GM20431 (cell line): ENCODE data around the gene DNER.
"Not testable (repeated sequence)": the region's sequence is repeated elsewhere in the genome, so short reads cannot be mapped to it uniquely, and the experiment has no call there.

Source experiments
- in situ Hi-C: fragments of 300-500 bp; cut with MseI, MboI; formaldehyde crosslinking; loops from one replicate; pipeline ENCODE4 v1.15.0; 2020; ENCODE audit warnings: low sequenced_read_pairs; ENCODE audit not compliant: unreplicated experiment

The DNER gene

DNA sequence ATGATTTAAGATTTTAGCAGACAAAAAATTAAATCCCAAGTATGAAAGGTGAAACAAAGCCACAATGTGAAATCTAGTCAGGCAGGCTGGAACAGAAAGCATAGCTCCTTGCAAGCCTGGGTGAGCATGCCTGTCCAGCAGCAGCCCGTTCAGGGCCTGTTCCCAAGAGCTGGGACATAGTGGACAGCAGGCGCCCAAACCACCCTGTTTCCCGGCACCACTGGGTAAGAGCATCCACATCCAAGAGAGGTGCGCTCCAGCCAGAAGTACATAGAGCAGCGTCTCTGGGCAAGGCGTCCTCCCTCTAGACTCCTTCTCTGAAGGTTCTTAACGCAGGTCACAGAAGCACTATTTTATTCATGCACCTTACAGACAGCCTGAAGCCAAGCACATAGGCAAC lies 80.8 kb downstream of the DNER start:
- in situ Hi-C loops: no loop called here

DNA sequence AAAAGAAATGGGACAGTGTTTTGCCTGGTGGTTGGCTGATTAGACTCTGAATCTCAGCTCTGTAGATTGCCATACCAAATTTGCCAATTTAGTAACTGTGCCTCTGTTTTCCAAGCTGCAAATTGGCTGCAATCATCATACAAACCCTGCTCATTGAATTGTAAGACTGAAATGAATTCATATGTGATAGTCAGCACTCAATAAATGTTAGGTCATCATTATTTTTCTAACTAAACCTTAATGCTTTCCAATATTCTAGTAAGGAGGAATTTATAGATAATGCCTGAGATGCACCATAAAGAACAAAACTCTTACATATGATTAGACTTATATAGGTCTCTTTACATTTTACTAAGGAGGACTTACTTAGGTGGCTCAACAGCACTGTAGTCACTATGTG lies 85.3 kb downstream of the DNER start:
- in situ Hi-C loops: no loop called here

DNA sequence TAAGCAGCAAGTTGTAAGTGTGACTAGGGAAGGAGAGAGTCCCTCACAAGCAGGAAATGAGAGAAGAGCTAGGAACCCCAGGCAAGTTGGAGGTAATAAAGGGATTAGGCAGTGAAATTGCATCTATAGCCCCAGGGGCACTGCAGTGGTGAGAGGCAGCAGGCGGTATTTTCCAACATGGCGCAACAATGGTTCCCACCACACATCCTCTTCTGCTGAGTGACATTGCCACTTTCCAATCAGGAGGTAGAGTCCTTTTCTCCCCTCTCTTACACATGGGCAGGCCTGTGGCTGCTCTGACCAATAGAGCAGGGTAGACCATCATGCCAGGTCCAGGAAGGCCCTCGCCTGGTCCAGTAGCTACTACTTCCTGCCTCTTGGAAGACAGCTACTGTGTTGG lies 86.6 kb downstream of the DNER start:
- in situ Hi-C loops: no loop called here

DNA sequence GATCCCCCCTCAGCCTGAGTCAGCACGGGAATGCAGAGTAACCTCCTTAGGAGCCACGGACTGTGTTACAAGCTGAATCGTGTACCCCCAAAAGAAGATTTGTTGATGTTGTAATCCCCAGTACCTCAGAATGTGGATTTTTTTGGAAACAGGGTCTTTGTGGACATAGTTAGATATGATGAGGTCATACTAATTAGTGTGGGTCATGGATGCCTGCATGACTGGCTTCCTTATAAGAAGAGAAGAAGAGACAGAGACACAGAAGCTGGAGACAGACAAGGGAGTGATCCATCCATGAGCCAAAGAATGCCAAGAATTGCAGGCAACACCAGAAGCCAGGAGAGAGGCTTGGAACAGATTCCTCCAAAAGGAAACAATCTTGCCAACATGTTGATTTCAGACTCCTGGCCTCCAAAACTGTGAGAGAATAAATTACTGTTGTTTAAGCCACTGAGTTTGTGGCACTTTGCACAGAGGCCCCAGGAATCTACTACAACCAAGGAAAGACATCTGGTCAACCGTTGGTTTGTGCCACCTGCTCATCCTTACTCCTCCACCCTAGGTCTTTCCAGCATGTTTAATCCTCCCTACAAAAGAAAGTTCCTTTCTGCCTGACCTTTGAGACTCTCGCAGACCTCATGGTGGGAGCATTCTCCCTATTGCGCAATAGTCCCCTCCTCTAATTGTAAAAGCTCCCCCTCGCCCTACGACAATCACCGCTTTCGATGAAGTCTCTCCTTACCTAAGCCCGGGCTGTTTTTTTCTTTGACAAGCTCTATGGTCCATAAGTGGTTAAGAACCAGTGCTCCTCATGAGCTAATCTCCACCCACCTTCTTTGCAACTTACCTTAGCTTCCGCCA lies 91.6 kb downstream of the DNER start:
- in situ Hi-C loops: no loop called here

DNA sequence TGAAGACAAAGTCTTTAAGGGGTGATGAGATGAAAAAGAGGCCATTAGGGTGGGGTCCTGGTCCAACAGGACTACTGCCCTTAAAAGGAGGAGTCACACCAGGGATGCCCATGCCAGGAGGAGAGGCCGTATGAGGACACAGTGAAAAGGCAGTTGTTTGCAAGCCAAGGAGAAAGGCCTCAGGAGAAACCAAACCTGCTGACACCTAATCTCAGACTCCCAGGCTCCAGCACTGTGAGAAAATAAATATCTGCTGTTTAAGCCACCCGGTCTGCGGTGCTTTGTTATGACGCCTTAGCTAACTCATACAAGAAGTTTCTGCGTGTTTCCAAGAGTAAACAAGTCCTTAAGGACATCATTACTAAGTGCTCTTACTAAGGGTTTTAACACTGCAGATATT lies 93.6 kb downstream of the DNER start:
- in situ Hi-C loops: no loop called here

DNA sequence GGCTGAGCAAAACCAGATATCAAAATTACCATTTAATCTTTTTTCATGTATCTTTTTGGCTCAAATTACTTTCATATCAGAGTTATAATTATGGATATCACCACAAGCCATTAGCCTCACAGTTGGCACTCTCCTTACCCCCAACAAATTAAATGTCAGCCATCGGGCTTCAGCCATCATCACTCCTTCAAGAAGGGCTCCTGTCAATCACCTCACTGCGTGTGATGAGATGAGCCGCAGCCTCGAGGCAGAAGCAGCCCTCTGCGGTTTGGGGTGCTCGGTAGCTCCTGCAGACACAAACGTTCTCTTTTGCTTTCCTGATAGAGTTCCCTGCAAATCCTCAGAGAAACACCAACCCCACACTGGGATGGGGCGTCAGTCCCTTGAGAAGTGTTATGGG lies 94.1 kb downstream of the DNER start:
- in situ Hi-C loops: no loop called here

DNA sequence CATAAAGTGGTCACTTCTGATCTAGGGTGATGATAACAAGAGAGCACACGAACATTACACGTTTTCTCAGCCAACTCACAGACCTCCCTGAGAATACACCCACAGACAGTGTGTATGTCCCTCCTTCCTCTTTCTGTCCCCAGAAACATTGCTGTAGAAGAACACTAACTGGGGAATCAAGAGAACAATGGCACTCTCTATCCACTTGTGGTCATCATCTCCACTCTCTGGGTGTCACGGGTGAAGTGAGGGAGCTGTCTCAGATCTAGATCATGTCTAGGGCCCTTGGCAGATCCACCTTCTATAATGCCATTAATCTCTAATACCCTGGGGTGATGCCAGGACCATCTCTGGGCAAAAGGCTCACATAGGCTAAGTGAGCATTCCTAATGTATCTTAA lies 97.9 kb downstream of the DNER start:
- in situ Hi-C loops: no loop called here

DNA sequence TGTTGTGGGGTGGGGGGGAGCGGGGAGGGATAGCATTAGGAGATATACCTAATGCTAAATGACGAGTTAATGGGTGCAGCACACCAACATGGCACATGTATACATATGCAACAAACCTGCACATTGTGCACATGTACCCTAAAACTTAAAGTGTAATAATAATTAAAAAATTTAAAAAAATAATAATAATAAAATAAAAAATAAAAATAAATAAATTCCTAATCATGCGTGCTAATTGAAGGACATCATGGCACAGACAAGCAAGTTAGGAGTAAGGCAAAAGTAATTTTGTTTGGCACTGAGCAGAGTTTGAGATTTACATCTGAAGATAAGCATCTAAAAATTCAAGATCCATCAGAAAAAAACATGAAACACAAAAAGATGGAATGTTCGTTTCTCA lies 100.3 kb downstream of the DNER start:
- in situ Hi-C loops: not testable (repeated sequence)

DNA sequence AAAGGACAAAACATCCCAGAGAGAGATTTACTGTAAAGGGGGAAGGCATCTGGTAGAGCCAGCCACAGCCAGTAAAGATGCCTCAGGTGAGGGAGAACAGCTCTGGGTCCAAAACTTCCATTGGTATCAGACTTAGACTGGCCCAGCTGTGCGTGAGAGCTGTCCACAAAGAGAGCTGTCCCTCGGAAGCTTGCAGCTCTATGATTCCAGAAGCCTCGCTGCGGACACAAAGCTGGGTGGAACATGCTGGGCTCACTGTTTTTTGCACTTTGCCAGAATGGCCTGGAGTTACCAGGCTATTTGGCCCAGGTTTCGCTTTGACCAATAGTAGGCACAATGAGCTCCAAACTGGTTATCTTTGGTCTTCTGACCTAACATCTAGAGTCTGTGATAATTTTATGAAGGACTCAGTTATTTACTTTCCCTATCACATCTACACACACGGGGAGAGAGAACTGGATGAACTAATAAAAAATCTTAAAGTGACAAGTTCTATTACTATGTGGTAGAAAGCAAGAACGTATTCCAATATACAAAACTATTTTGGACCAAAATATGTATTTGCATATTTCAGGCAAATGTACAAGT lies 101.9 kb downstream of the DNER start:
- in situ Hi-C loops: no loop called here

DNA sequence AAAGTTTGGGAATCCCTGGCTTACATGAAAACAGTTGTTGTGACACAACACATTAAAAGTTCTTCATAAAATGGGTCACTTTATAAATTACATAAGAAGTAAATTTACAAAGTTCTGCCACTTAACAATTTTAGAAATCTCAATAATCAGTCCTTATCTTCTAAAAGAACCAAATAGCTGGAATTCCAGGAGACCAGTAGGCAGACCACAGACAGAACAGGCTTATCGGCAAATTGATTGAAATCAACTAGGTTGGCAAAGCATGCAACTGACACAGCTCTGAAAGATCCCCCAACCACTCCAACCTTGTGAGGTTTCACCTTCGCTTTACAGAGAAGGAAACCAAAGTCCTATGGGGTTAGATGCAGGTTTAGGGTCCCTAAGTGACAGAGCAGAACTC lies 103.0 kb downstream of the DNER start:
- in situ Hi-C loops: no loop called here

DNA sequence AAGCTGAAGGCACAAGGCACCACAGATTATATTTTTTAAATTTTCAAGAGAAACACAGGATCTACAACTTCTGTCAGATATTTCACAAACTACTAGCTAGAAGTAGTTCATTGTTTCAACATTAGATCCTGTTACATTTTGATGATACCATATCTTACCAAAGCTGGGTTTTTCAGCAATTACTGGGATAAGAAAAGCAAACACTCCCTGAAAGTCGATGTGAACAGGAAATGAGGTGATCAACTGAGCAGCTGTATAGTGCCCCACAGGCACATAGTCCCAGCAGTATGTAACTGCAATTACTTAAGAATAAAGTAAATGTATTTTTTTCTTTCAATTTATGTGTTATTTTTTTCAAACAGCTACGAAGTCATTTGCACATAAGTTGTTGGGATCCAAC lies 103.5 kb downstream of the DNER start:
- in situ Hi-C loops: no loop called here

DNA sequence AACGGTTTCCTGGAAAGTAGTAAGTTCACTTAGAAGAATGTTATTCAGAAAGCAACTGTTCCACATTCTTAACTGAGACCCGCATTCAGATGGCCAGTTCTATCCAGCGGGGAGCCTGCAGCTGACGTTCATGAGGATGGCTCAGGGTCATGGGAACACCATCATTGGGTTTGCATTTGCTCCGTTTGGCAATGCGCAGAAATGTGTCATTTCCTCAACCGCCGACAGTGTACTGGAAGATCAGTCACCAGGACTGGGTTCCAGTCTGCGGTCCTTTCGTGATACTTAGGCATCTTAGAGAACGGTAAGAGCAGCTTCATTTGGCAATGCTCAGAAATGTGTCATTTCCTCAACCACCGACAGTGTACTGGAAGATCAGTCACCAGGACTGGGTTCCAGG lies 104.0 kb downstream of the DNER start:
- in situ Hi-C loops: no loop called here

DNA sequence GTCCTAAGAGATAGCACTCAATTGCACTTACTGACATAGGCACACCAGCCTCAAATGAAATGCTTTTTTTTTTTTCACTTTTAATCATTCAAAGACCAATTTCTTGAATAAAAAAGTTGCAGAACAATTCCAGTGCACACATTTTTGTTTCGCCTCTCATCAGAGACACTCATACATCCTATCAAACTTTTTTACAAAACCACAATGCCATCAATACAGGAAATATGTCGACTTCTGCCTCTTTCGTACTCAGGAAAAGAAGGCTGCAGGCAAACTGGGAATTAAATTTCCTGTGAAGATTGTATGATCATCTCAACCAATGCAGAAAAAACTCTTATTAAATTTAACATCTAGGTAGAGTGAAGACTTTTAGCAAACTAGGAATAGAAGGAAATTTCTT lies 112.4 kb downstream of the DNER start:
- in situ Hi-C loops: no loop called here

DNA sequence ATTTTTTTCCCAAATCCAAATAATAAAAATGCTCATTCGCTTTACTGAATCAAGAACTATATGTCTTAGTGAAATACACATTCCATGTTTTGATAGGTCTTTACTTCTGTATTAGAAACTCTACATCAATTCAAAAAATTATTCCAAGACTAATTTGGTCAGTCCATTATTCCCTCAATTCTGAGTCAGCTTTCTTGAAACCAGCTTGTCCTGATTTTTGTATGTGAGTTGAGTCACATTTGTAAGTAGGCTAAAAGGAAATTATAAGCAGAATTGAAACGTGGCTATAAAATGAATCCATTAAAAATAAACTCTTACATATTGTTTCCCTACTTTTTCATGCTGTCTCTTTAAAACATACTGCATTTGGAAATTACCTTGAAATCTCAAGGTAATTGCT lies 113.0 kb downstream of the DNER start:
- in situ Hi-C loops: no loop called here

DNA sequence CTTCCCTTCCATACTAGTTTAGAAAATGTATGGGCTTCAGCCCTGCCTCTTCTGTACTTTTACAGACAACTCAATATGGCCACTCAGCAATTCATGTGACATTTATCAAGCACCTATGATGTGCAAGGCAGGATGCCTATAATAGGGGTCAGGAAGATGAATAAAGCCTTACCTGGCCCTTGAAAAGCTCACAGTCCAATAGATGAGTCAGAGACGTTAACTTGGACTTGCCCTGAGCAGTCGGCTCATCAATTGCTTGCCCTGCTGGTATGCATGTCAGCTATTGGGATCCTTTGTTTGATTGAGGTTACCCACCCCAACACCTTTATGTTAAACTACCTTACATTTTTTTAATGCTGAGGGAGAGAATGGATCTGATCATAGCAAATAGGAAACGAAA lies 116.1 kb downstream of the DNER start:
- in situ Hi-C loops: no loop called here

DNA sequence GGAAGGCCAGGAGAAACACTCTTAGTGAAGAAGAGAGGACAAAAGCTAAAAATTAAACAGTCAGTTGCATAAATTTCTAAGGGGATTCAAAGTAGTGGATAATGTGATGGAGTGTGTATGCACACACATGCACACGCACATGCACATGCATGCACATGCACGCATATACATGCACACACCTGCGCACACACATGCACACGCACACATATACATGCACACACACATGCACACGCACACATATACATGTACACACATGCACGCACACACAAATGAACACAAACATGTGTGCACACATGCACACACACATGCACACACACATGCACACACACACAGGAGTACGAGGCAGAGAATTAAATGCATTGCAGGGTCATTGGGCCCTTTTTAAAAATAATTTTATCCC lies 117.6 kb downstream of the DNER start:
- in situ Hi-C loops: no loop called here

DNA sequence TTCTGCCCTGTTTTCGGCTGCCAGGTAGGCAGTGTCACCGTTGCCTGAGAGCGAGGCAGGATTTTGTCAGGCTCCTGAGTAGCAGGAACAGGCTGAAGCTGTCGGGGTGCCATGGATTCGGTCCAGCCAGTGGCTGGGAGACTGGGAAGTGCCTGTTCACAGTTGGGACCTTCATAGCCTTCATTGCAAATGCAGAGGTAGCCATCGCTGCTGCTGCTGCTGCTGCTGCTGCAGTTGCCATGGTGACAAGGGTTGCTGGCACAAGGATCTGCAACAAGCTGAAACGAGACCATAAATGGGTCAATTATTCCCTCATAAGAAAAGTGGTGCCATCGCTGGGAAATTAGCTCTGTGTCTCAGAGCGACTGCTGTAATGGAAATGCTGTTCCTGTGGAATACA lies 122.7 kb downstream of the DNER start:
- in situ Hi-C loops: no loop called here

DNA sequence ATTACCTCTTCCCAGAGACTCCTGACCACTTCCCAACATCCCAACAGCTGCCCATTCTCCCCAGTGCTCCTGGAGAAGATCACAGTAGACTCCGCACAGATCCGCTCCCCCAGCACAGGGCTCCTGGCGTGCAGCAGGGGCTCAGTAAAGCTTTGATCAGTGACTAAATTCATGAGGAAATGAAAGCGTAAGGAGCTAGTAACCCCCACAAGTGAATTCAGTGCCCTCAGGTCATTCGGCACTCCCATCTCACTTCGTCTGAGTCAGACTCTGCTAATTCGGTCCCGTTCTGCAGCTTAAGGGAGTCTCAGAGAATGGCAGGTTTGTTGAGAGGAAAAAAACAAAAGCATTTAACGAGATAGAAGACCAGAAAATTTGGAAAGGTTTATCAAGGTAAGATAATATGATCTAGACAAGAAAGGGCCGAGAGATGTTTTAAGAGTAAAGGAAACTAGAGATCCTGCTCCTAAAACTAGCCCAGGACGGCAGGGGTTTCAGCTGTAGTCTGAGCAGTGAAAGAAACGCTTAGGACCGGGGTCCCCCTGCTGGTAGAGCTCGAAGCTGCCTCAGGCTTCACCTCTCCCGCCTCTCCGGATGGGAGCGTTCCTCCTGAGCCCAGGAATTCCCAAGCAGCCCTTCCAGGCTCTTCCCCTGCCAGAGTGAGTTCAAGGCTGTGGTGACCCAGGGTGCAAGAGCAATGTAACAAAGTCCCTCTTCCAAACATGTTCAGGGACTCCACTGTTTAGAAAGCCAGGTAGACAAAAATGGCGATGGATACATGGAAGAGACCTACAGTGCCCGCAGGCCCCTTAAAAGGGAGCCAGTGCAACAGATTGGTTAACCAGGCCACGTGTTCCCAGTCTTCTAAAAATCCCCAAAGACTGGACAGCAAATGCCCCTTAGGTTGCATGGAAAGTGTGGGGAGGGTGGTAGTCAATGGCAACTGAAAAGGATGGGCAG lies 127.3 kb downstream of the DNER start:
- in situ Hi-C loops: no loop called here

DNA sequence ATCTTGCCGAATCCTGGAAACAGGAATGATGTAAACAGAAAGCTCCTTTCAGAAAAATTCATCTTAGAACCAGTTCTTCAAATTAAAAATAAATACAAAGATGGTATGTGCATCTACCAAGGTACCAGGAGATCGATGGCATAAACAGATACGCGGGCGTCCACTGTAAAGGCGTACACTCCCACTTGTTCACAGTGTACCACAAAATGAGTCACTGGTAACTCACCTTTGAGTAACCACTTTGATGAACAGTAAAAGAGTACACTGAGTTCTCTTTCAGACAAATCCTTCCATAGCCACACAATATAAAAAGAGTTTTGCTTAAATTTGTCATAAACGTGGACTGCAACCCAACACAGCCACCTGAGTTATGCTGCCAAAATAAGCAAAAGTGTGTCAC lies 128.3 kb downstream of the DNER start:
- in situ Hi-C loops: no loop called here

DNA sequence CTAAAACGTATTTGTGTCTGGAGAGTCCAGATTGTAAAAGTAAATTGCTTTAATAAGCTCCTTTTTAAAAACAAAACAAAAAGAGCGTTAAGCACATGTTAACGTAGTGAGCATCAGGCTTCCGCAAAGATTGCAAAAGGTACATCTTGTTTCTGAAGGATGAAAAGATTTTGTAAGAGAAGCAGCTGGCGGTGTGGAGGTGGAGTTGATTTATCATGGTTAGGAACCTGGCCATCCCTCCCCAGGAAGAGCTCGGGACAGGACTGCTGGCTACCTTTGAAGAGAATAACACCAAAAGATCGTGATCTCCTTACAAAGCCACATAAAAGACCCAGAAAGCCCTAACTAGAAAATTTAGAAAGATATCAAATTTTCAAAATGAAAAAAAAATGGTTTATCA lies 132.2 kb downstream of the DNER start:
- in situ Hi-C loops: no loop called here
